ENCODE measurements around the gene PKNOX2.

GRCh38 chr11:125356797-125357196, 192.2 kb downstream of the PKNOX2 start:
- TF ChIP-seq CTCF (IDR thresholded peaks at IDR 0.05; ENCODE audit: insufficient read depth, low read length), result no peak
- TF ChIP-seq POLR2AphosphoS5 (IDR thresholded peaks at IDR 0.05; ENCODE audit: low read depth), result no peak
- no peak for TF ChIP-seq GABPA (IDR thresholded peaks at IDR 0.05; ENCODE audit: low read depth)
- no peak for TF ChIP-seq REST (IDR thresholded peaks at IDR 0.05; ENCODE audit: insufficient replicate concordance, low read depth)
- no peak for TF ChIP-seq SPI1 (IDR thresholded peaks at IDR 0.05; ENCODE audit: borderline replicate concordance, low read depth)
